ENCODE measurements around the gene RPS6KA2.
"Not testable (repeated sequence)": the region's sequence is repeated elsewhere in the genome, so short reads cannot be mapped to it uniquely, and the experiment has no call there.

Gene RPS6KA2

DNA sequence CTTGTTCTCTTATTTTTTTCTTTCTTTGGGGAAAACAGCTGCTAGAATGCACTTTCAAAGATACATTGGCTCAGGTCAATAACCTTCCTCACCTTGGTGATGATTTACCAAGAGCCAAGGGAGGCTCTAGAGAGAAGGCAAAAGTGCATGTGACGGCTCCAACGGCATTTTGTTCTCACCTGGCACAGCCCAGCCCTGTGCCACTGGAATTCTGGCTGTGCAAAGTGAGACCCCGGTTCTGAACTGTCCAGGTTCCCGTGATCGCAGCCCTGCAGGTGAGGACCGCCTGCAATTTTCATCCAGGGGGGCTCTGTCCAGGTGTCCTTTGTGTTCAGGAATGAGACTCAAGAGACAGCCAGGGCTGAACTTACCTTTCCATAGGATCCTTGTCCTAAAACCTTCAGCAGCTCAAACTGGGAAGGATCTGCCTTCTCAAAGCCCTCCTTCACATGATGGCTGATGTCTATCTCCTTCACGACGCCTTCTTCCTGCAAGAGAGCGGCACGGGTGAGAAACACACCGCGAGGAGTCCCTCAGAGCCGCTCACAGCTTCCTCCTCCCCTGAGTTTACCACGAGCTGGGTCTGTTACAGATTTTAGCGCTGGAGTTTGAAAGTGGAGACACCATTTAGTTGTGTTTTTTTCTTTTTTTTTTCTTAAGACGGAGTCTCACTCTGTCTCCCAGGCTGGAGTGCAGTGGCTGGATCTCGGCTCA, 88.6 kb downstream of the RPS6KA2 start:
- no peak overlapping the region for H3K27ac ChIP-seq
- TF ChIP-seq ZFX (IDR thresholded peaks at IDR 0.05; ENCODE audit: borderline replicate concordance) (no peak), CTCF (IDR thresholded peaks at IDR 0.05) (no peak)

GRCh38 chr6:166534658-166535406, 92.2 kb downstream of the RPS6KA2 start:
- TF ChIP-seq ZFX (IDR thresholded peaks at IDR 0.05; ENCODE audit: borderline replicate concordance) = no peak
- no peak for TF ChIP-seq CTCF (IDR thresholded peaks at IDR 0.05)
- no peak overlapping the region for H3K27ac ChIP-seq

DNA sequence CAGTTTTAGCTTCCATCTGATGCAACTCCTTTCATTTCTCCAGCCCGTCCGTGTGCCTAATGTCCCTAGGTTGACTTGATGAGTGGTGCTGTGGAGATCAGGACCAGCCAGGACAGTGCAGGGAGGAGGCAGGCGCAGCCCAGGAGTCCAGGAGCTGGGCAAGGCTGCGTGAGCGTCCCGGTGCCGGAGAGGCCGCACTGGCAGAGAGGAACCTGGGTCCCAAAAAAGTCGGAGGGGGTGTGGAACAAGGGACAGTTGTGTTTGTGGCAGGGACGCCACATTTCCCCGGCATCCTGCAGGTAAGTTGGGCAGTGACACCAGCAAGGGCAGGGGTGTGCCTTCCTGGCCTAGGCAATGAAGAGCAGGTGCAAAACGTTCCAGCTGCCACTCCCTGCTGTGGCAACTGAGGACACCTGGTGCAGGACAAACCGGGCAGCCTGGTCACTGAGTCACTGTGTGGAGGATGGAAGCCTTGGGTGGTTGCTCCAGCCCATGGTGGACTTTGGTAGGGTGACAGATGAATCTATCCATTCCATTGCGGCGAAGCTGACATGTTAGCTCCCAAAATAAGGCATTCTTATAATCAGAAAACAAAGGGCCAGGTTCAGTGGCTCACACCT, 93.7 kb downstream of the RPS6KA2 start:
- no peak for TF ChIP-seq CTCF (IDR thresholded peaks at IDR 0.05)
- no peak for TF ChIP-seq ZFX (IDR thresholded peaks at IDR 0.05; ENCODE audit: borderline replicate concordance)

GRCh38 chr6:166532302-166532701, 94.7 kb downstream of the RPS6KA2 start:
- no peak for TF ChIP-seq CTCF (IDR thresholded peaks at IDR 0.05)
- TF ChIP-seq ZFX (IDR thresholded peaks at IDR 0.05; ENCODE audit: borderline replicate concordance) = no peak
- H3K27ac ChIP-seq = no peak overlapping the region

More for the DNA sequence above, 93.7 kb downstream of the RPS6KA2 start:
- H3K27ac ChIP-seq = no peak overlapping the region

- H3K27ac ChIP-seq = no peak overlapping the region
- TF ChIP-seq ZFX (IDR thresholded peaks at IDR 0.05; ENCODE audit: borderline replicate concordance) (no peak), CTCF (IDR thresholded peaks at IDR 0.05) (no peak)
These were observed 96.6 kb downstream of the RPS6KA2 start for GRCh38 chr6:166530211-166531095.

DNA sequence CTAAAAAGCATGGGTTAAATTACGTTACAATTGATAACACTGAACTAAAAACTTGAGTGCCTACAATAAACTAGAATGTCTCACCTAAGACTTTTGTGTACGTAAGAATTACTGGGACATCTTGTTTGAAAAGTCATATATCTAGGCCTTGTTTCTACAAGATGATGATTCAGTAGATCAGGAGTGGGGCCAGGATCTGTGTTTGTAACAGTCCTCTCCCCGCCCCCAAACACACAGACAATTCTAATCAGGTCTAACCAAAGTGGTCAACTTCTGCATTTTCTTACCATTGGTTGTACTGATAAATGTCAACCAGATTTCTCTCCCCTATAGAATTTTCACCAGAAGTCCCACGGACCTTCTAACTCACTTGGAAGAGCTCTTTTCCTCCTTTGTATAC, 97.5 kb downstream of the RPS6KA2 start:
- TF ChIP-seq ZFX (IDR thresholded peaks at IDR 0.05; ENCODE audit: borderline replicate concordance) (no peak), CTCF (IDR thresholded peaks at IDR 0.05) (no peak)
- no peak overlapping the region for H3K27ac ChIP-seq

GRCh38 chr6:166529058-166529457, 98.0 kb downstream of the RPS6KA2 start:
- not testable (repeated sequence) for H3K27ac ChIP-seq

All from 22Rv1 (cell line).